Caco-2 (cell line): ENCODE measurements around the gene TMTC2. TPM values are rescaled to one million over a fixed set of nuclear protein-coding genes. Genes with fewer than 3 reads are reported as not detected.

Experiments used
- BruUV-seq: library from RNA; stranded (reverse); fragments of 400-500 nt; replicated peaks from 2 replicates; lab custom pipeline; 2021; lab: Mats Ljungman, UMichigan
- CTCF ChIA-PET: fragments of 300-600 bp; sonication (Branson Sonifier 250); formaldehyde crosslinking; loops from one replicate; lab custom pipeline; 2022; ENCODE audit warnings: antibody characterized with exemption; lab: Charles Lee
- POLR2A ChIA-PET: fragments of 300-600 bp; sonication (Branson Sonifier 250); formaldehyde crosslinking; loops from one replicate; lab custom pipeline; 2022; ENCODE audit warnings: antibody characterized with exemption; lab: Charles Lee
- DNase-seq, 2 experiments: peaks; one replicate each; pipeline versions ENCODE4 v3.0.0 to v3.0.0-alpha.2; 2020 to 2022
- H3K27me3 ChIP-seq: replicated peaks from 2 replicates; pipeline ENCODE4 v1.6.0; 2011; ENCODE audit warnings: low read length; ENCODE audit not compliant: control insufficient read depth, insufficient read depth
- H3K36me3 ChIP-seq: 2 replicates; pipeline ENCODE4 v1.5.1; 2011; ENCODE audit warnings: low read length; ENCODE audit not compliant: control insufficient read depth, insufficient read depth
- H3K4me1 ChIP-seq: fragments of 250-450 bp; sonication (Bioruptor Pico); 2 replicates; pipeline ENCODE4 v1.5.1; 2020; ENCODE audit warnings: mild to moderate bottlenecking
- H3K4me3 ChIP-seq: 2 replicates; pipeline ENCODE4 v1.5.1; 2011; ENCODE audit warnings: low read depth, mild to moderate bottlenecking, control low read depth, low read length
- H3K9me3 ChIP-seq: fragments of 250-450 bp; sonication (Bioruptor Pico); 2 replicates; pipeline ENCODE4 v1.5.1; 2020; ENCODE audit warnings: mild to moderate bottlenecking, moderate library complexity
- H3K27ac Mint-ChIP-seq: one replicate; pipeline ENCODE4 v1.8.0; 2022; ENCODE audit warnings: mixed read lengths; ENCODE audit not compliant: unreplicated experiment
- H3K27me3 Mint-ChIP-seq: one replicate; pipeline ENCODE4 v1.8.0; 2022; ENCODE audit warnings: mixed read lengths; ENCODE audit not compliant: insufficient read depth, unreplicated experiment
- H3K36me3 Mint-ChIP-seq: one replicate; pipeline ENCODE4 v1.8.0; 2022; ENCODE audit warnings: mild to moderate bottlenecking, mixed read lengths; ENCODE audit not compliant: insufficient read depth, unreplicated experiment
- H3K4me1 Mint-ChIP-seq: one replicate; pipeline ENCODE4 v1.8.0; 2022; ENCODE audit warnings: low read depth, mixed read lengths; ENCODE audit not compliant: unreplicated experiment
- H3K4me3 Mint-ChIP-seq: one replicate; pipeline ENCODE4 v1.8.0; 2022; ENCODE audit warnings: mild to moderate bottlenecking, moderate library complexity, mixed read lengths; ENCODE audit not compliant: unreplicated experiment
- H3K9me3 Mint-ChIP-seq: one replicate; pipeline ENCODE4 v1.8.0; 2022; ENCODE audit warnings: mixed read lengths; ENCODE audit not compliant: unreplicated experiment
- CTCF ChIP-seq, 2 experiments: fragments of 200-600 bp in 1 of 2; IDR thresholded peaks; 1 replicate in 1 of 2; 2 replicates in 1 of 2; pipeline versions ENCODE4 v1.5.1 to v1.8.0; 2011 to 2022; ENCODE audit warnings: antibody characterized with exemption in 1 of 2, control low read depth in 1 of 2, inconsistent platforms in 1 of 2, low read depth in 1 of 2, low read length in 1 of 2, mild to moderate bottlenecking in 1 of 2, moderate library complexity in 1 of 2; ENCODE audit not compliant: insufficient read depth in 1 of 2, severe bottlenecking in 1 of 2, unreplicated experiment in 1 of 2
- intact Hi-C: fragments of 100-400 bp; cut with micrococcal nuclease; formaldehyde crosslinking; loops from one replicate; pipeline ENCODE4 v1.10.0; 2022; ENCODE audit not compliant: unreplicated experiment
- total RNA-seq: library from RNA; stranded (reverse); gene quantifications from 2 replicates; pipeline ENCODE4 v1.2.3, GENCODE V29; 2022

TMTC2 gene
- total RNA-seq, 1 experiment from 2014 or later = 2.2 TPM

GRCh38 chr12:83102499-83102898 lies 415.8 kb downstream of the TMTC2 start:
- H3K9me3 Mint-ChIP-seq = no peaks in the 10 kb centered on the region
- POLR2A ChIA-PET = no interaction called here
- CTCF ChIA-PET = no interaction called here
- intact Hi-C loops = no loop called here
- Histone ChIP-seq H3K4me3 (no peak overlapping the region), H3K9me3 (no peaks in the 10 kb centered on the region), H3K36me3 (no peaks in the 10 kb centered on the region), H3K4me1 (no peaks in the 10 kb centered on the region), H3K27me3 (no peaks in the 10 kb centered on the region)
- no peak for TF ChIP-seq CTCF (IDR thresholded peaks at IDR 0.05; ENCODE audit: insufficient read depth in 1 of 2, low read depth in 1 of 2, low read length in 1 of 2, severe bottlenecking in 1 of 2, unreplicated experiment in 1 of 2)
- no TSS peak for BruUV-seq
- H3K27ac Mint-ChIP-seq = no peak overlapping the region
- H3K36me3 Mint-ChIP-seq = no peaks in the 10 kb centered on the region
- DNase-seq = no peak
- no peaks in the 10 kb centered on the region for H3K4me1 Mint-ChIP-seq
- H3K27me3 Mint-ChIP-seq = no peaks in the 10 kb centered on the region
- H3K4me3 Mint-ChIP-seq = no peak overlapping the region

- H3K27me3 ChIP-seq = no peaks in the 10 kb centered on the region
- H3K9me3 Mint-ChIP-seq = no peaks in the 10 kb centered on the region
- no peaks in the 10 kb centered on the region for H3K9me3 ChIP-seq
- no peak overlapping the region for H3K4me3 Mint-ChIP-seq
- no peak overlapping the region for H3K27ac Mint-ChIP-seq
- H3K4me1 Mint-ChIP-seq = no peaks in the 10 kb centered on the region
- no peak for DNase-seq
- no peaks in the 10 kb centered on the region for H3K27me3 Mint-ChIP-seq
- no peaks in the 10 kb centered on the region for H3K36me3 ChIP-seq
- BruUV-seq = no TSS peak
- ChIA-PET POLR2A (no interaction called here), CTCF (no interaction called here)
- H3K36me3 Mint-ChIP-seq = no peaks in the 10 kb centered on the region
- no peak overlapping the region for H3K4me3 ChIP-seq
- no peak for TF ChIP-seq CTCF (IDR thresholded peaks at IDR 0.05; ENCODE audit: insufficient read depth in 1 of 2, low read depth in 1 of 2, low read length in 1 of 2, severe bottlenecking in 1 of 2, unreplicated experiment in 1 of 2)
- intact Hi-C loops = no loop called here
- H3K4me1 ChIP-seq = no peaks in the 10 kb centered on the region
Observed at GRCh38 chr12:83106873-83107272, 420.2 kb downstream of the TMTC2 start.

GRCh38 chr12:83110424-83110823 lies 423.7 kb downstream of the TMTC2 start:
- no peak overlapping the region for H3K27ac Mint-ChIP-seq
- H3K27me3 Mint-ChIP-seq = no peaks in the 10 kb centered on the region
- no peaks in the 10 kb centered on the region for H3K4me1 Mint-ChIP-seq
- H3K4me1 ChIP-seq = no peaks in the 10 kb centered on the region
- CTCF ChIA-PET = no interaction called here
- no peak for TF ChIP-seq CTCF (IDR thresholded peaks at IDR 0.05; ENCODE audit: insufficient read depth in 1 of 2, low read depth in 1 of 2, low read length in 1 of 2, severe bottlenecking in 1 of 2, unreplicated experiment in 1 of 2)
- no peaks in the 10 kb centered on the region for H3K27me3 ChIP-seq
- H3K36me3 ChIP-seq = no peaks in the 10 kb centered on the region
- BruUV-seq = no TSS peak
- H3K36me3 Mint-ChIP-seq = no peaks in the 10 kb centered on the region
- no peaks in the 10 kb centered on the region for H3K9me3 ChIP-seq
- no peak for DNase-seq
- intact Hi-C loops = no loop called here
- no peak overlapping the region for H3K4me3 Mint-ChIP-seq
- no peak overlapping the region for H3K4me3 ChIP-seq
- POLR2A ChIA-PET = no interaction called here
- H3K9me3 Mint-ChIP-seq = no peaks in the 10 kb centered on the region
